ENCODE data around the gene C2CD4A.
"Not testable (repeated sequence)": the region's sequence is repeated elsewhere in the genome, so short reads cannot be mapped to it uniquely, and the experiment has no call there.

The C2CD4A gene

DNA sequence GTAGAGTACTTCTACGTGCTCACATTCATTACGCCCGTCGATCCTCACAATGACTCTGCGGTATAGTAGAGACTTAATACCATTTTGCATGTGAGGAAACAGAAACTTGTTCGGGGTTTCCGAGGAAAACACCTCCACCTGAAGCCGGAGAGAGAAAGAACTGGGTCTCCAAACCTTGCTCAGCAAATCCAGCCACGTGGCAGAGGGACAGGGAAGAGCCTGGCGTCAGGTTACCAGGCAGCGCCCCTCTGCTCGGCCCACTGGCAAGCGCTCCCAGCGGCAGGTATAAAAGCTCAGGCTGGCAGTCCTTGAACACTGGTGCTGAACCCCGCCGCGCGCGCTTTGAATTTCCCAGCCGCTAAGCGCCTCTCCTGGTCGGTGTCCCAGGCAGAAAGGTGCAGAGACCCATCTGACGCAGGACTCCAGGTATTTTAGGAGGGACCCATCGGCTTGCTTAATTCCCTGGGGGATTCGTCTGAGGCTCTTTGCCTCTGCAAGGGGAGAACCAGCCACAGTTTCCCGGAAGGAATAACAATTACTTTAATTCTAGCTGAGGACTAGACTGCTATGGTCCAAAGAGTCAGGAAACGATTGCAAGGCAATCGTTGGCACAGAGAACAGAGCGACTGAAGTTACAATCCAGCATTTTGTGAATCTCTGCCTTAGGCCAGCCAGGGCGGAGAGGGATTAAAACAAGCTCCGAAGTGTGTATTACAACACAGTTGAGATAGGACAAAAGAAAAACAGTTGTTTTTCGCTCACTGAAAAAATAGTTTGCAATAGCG, at the start of gene C2CD4A:
Gene C2CD4A, plus strand, starts transcription at position 315 of the 785 bp plus-strand sequence. CDS start 637 bp downstream, outside the sequence.
- peak; percentile 63 for DNase-seq

DNA sequence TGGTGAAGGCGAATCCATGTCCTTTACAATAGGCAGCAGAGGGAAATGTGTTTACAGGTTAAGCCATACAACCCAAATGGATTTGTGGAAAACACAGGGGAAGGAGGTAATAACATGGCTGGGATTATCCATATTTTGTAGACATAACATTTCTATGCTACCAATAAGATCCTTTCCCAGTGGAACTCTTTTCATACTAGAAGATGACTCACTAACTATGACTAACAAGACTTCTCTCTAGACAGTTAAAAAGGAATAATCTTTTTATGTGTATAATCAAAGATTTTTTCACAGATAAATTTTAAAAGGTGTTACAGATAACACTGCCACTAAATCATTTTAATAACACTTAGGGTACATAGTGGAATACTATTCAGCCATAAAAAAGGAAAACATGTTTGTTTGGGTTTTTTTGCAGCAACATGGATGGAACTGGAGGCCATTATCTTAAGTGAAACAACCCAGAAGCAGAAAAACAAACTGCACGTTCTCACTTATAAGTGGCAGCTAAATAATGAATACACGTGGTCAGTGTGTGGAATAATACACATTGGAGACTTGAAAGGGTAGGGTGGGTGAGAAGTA, 46.1 kb upstream of the C2CD4A start:
- DNase-seq: no peak

- DNase-seq: no peak
These were observed 44.7 kb upstream of the C2CD4A start for GRCh38 chr15:62021991-62022600.

- DNase-seq: no peak
These were observed 40.1 kb upstream of the C2CD4A start for GRCh38 chr15:62026487-62027262.

DNA sequence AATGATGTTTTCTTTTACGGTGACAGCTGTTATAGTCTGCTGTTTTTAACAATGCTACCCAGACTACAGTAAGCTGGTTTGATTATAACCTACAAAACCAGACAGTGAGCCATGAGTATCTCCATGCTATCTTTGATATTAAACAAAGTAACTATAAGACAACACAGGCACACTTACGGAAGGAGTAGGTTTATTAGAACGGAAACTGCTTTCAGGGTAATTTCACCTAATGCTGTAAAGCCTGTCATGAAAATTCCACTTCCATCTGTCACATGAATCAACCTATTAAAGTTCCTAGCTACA, 39.6 kb upstream of the C2CD4A start:
- no peak for DNase-seq

DNA sequence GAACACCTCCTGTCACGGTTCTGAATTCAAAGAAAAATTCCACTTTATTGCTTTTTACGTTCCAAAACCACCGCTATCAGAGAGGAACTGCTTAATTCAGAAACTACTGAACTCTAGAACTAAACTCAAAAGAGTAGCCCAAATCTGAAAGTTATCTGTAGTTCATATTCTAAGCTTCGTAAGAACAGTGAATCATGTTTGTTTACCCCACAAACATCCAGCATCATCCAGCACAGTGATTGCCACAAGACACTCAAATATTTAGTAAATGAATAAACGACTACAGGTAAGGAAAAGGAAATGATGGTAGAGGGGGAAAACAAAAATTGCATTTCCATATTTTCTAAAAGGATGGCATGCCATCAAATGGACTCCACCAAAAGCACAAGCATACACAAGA, 38.9 kb upstream of the C2CD4A start:
- DNase-seq: no peak

GRCh38 chr15:62035256-62035924, 31.4 kb upstream of the C2CD4A start:
- DNase-seq: no peak

GRCh38 chr15:62046078-62046743, 20.6 kb upstream of the C2CD4A start:
- DNase-seq: no peak

DNA sequence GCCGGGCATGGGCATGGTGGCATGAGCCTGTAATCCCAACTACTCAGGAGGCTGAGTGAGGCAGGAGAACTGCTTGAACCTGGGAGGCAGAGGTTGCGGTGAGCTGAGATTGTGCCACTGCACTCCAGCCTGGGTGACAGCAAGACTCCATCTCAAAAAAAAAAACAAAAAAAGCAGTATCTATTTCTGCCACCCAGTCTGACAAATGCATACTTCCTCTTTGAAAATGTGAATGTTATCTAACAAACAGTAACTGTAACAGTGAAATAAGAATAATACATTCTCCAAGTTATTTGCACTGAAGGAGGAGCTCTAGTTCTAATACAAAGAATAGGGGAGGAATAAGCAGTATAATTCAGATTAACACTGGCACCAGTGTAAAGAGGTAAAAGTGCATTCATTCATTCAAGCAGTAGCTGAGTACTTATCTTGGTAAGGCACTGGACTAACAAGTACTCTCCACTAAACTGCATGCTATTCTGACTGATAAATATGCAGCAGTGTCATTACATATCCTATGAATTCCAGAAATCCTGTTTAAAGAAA, 19.4 kb upstream of the C2CD4A start:
- no peak for DNase-seq

GRCh38 chr15:62048254-62048653, 18.5 kb upstream of the C2CD4A start:
- DNase-seq: not testable (repeated sequence)

- no peak for DNase-seq
These were observed 16.7 kb upstream of the C2CD4A start for GRCh38 chr15:62050115-62050514.

GRCh38 chr15:62051166-62051565, 15.6 kb upstream of the C2CD4A start:
- no peak for DNase-seq

DNA sequence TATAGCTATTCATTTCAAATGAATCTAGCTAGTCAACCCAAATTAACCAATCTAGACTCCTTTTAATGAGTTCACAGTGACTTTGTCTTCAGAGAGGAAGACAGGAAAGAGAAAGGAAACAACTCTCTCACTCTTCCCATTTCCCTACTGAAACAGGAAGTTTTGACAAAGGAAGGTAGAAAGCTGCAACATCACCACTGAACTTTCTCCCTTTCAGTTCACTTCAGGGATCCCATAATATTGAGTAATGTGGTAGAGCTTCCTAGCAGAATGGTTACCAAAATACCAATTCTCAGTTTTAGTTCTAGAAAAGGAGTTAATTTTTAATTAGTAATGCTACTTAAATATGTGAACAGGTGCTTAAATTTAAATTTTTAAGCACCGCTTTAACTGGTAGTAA, 14.1 kb upstream of the C2CD4A start:
- no peak for DNase-seq

DNA sequence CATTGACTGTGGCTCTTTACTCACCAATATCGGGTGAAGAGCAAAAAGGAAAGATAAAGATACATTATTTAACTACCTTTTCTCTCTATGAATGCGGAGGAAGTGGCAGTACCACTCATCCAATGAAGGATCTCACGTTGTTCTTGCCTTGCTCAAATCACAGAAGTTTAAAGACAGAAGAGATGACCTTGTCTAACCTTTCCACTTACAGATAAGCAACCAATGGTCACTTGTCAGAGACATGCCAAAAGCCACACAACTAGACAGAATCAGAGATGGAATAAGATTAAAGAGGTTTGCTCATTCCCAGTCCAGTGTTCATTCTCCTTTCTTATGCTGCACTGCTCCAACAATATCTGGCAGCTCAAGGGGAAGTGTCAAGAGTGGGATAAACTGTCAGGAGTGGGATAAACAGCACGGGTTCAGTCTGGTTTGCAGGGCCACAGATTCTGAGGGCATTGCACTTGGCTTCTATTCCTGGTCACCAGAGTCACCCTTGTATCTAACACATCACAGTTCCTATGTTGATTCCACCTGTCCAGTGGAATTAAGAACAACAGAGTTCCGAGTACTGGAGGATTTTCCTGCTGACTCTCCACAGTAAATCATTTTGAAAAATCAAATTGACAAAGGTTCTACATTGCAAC, 13.2 kb upstream of the C2CD4A start:
- DNase-seq: no peak

GRCh38 chr15:62054979-62055378, 11.8 kb upstream of the C2CD4A start:
- DNase-seq: no peak

DNA sequence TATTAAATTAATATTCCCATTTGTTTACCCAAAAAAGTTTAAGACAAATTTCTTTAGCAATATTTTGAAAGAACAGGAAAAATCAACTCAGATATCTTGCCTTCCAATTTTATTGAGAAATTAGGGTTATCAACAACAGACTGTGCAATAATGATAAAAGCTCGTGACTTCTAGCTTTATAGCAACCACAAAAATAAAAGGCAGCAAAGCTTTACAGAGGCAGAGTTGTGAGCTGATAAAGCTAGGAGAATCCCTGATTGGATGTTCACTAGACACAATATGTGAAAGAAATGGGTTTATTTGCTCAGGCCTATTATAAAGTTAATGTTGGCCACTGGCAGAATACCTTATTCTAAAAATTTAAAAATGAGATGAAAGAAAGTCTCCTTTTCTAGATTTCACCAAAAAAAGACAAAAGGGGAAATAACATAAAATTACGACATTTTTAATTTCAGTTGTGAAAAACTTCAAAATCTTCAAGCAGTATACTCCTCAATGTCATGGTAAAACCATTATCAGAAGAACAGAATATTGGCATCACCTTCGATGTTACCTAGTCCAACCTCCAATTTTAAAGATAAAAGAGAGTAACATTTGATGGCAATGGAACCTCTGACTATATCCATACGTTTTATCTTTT, 9.3 kb upstream of the C2CD4A start:
- no peak for DNase-seq

DNA sequence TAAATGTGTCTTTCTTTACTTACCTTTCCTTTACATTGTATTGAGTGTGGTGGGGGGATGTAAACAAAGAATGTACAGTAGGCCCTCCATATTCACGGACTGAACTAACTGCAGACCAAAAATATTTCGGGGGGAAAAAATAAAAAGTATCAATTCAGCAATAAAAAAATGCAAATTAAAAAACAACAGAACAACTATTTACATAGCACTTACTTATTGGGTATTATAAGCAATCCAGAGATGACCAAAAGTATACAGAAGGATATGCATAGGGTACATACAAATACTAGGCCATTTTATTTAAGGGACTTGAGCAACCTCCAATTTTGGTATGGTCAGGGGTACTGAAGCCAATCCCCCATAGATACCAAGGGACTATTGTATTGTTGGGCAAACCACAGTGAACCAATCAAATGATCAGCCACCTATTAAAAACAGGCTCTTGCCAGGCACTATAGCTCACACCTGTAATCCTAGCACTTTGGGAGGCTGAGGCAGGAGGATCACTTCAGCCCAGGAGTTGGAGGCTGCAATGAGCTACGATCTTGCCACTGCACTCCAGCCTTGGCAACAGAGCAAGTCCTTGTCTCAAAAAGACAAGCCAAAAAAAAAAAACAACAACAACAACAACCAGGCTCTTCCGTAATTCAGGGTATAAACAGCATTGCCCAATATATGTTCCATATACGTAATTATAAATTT, 8.3 kb upstream of the C2CD4A start:
- no peak for DNase-seq

GRCh38 chr15:62059108-62059815, 7.5 kb upstream of the C2CD4A start:
- no peak for DNase-seq

- DNase-seq: peak; percentile 70
These were observed 7.0 kb upstream of the C2CD4A start for GRCh38 chr15:62059816-62060112.
